Liver (tissue), 9 donors: ENCODE results near the gene HMGCL. TPM values are rescaled to one million over a fixed set of nuclear protein-coding genes. Genes with fewer than 3 reads are reported as not detected.

ENCODE experiments used
- DNase-seq: peaks from one replicate; pipeline ENCODE4 v3.0.0-alpha.2; 2017; ENCODE audit warnings: low spot score
- H3K27ac ChIP-seq, 2 donors: one replicate each; pipeline ENCODE4 v1.7.0; 2013; ENCODE audit warnings: inconsistent platforms in 2 of 2, low read length in 2 of 2, control low read depth in 1 of 2, low read depth in 1 of 2, mild to moderate bottlenecking in 1 of 2
- H3K27me3 ChIP-seq, 4 donors: one replicate each; pipeline versions ENCODE4 v1.6.1 to v1.7.0; 2013; ENCODE audit warnings: low read length in 3 of 4, inconsistent platforms in 1 of 4, mild to moderate bottlenecking in 1 of 4, moderate library complexity in 1 of 4; ENCODE audit not compliant: control insufficient read depth in 4 of 4, insufficient read depth in 4 of 4
- H3K36me3 ChIP-seq, 4 donors: one replicate each; pipeline versions ENCODE4 v1.6.1 to v1.7.0; 2013; ENCODE audit warnings: low read length in 3 of 4, mild to moderate bottlenecking in 3 of 4, low read depth in 1 of 4, moderate library complexity in 1 of 4; ENCODE audit not compliant: control insufficient read depth in 4 of 4, insufficient read depth in 3 of 4
- H3K4me1 ChIP-seq, 4 donors: one replicate each; pipeline versions ENCODE4 v1.6.1 to v1.7.0; 2013; ENCODE audit warnings: low read length in 3 of 4, mild to moderate bottlenecking in 3 of 4, moderate library complexity in 1 of 4; ENCODE audit not compliant: control insufficient read depth in 4 of 4, insufficient read depth in 4 of 4
- H3K4me3 ChIP-seq, 3 donors: one replicate each; pipeline versions ENCODE4 v1.6.1 to v1.7.0; 2013; ENCODE audit warnings: low read length in 3 of 3, control low read depth in 1 of 3, low read depth in 1 of 3, mild to moderate bottlenecking in 1 of 3
- H3K9ac ChIP-seq, 2 donors: one replicate each; pipeline ENCODE4 v1.7.0; 2013; ENCODE audit warnings: low read length in 2 of 2, mild to moderate bottlenecking in 2 of 2, moderate library complexity in 2 of 2, control low read depth in 1 of 2, low read depth in 1 of 2
- H3K9me3 ChIP-seq, 4 donors: one replicate each; pipeline versions ENCODE4 v1.6.1 to v1.7.0; 2013; ENCODE audit warnings: low read length in 3 of 4; ENCODE audit not compliant: control insufficient read depth in 4 of 4
- EGR1 ChIP-seq, 2 donors: IDR thresholded peaks; 2 replicates each; pipeline ENCODE4 v1.6.1; 2016 to 2018; ENCODE audit warnings: antibody characterized with exemption in 2 of 2, low read depth in 2 of 2
- FOXA2 ChIP-seq: IDR thresholded peaks from 2 replicates; pipeline ENCODE4 v1.6.1; 2016; ENCODE audit warnings: antibody characterized with exemption
- GABPA ChIP-seq, 2 donors: IDR thresholded peaks in 1 of 2; conservative IDR thresholded peaks in 1 of 2; 2 replicates each; pipeline ENCODE4 v1.6.1; 2016; ENCODE audit warnings: antibody characterized with exemption in 2 of 2, mild to moderate bottlenecking in 1 of 2, moderate library complexity in 1 of 2
- HNF4A ChIP-seq, 2 donors: conservative IDR thresholded peaks; 2 replicates each; pipeline ENCODE4 v1.6.1; 2016; ENCODE audit warnings: antibody characterized with exemption in 2 of 2, mild to moderate bottlenecking in 2 of 2
- JUND ChIP-seq, 2 donors: IDR thresholded peaks; 2 replicates each; pipeline ENCODE4 v1.6.1; 2016; ENCODE audit warnings: antibody characterized with exemption in 2 of 2
- NR2F2 ChIP-seq: IDR thresholded peaks from 2 replicates; pipeline ENCODE4 v1.6.1; 2016; ENCODE audit warnings: antibody characterized with exemption
- RAD21 ChIP-seq, 2 donors: IDR thresholded peaks; 2 replicates each; pipeline ENCODE4 v1.6.1; 2016; ENCODE audit warnings: antibody characterized with exemption in 2 of 2, mild to moderate bottlenecking in 2 of 2
- REST ChIP-seq: IDR thresholded peaks from 2 replicates; pipeline ENCODE4 v1.6.1; 2016; ENCODE audit warnings: antibody characterized with exemption, mild to moderate bottlenecking
- RXRA ChIP-seq, 2 donors: IDR thresholded peaks; 2 replicates each; pipeline ENCODE4 v1.6.1; 2017 to 2018; ENCODE audit warnings: antibody characterized with exemption in 2 of 2, mild to moderate bottlenecking in 1 of 2
- SP1 ChIP-seq: IDR thresholded peaks from 2 replicates; pipeline ENCODE4 v1.6.1; 2018; ENCODE audit warnings: antibody characterized with exemption, mild to moderate bottlenecking
- TAF1 ChIP-seq: conservative IDR thresholded peaks from 2 replicates; pipeline ENCODE4 v1.6.1; 2016; ENCODE audit warnings: antibody characterized with exemption, mild to moderate bottlenecking
- YY1 ChIP-seq: IDR thresholded peaks from 2 replicates; pipeline ENCODE4 v1.6.1; 2016; ENCODE audit warnings: antibody characterized with exemption, mild to moderate bottlenecking
- WGBS: extraction: QIAGEN DNeasy Blood & Tissue Kit; methylation state at CpG from one replicate; pipeline ENCODE4 v1.1.7; 2013; 5-methylcytosine and 5-hydroxymethylcytosine counted together
- polyA plus RNA-seq, 2 donors: library from polyadenylated mRNA; stranded (reverse) in 1 of 2; unstranded in 1 of 2; fragments of 200-250 nt in 1 of 2; fragments of >200 nt in 1 of 2; fragmentation: Nextera tagmentation in 1 of 2; extraction: Ambion mirVana in 1 of 2; gene quantifications; one replicate each; pipeline versions ENCODE4 v1.2.1 to v1.2.3, GENCODE V29; 2013 to 2015
- total RNA-seq, 2 donors: library from RNA; depleted of rRNA; stranded (reverse); fragments of >200 nt; gene quantifications; one replicate each; pipeline ENCODE4 v1.2.3, GENCODE V29; 2014
- TF ChIP-seq, protein P1 (sequence below): IDR thresholded peaks from 2 replicates; pipeline ENCODE4 v1.6.1; 2016; ENCODE audit warnings: antibody characterized with exemption
- TF ChIP-seq, protein P2 (sequence below): fragments of 150-350 bp; IDR thresholded peaks from 2 replicates; pipeline ENCODE4 v1.5.1; 2017; ENCODE audit warnings: improper control_type of control experiment, low read depth, low read length; ENCODE audit not compliant: missing input control
- TF ChIP-seq, protein P3 (sequence below): IDR thresholded peaks from 2 replicates; pipeline ENCODE4 v1.6.1; 2016; ENCODE audit warnings: antibody characterized with exemption
- donor health status: healthy.
- donor health status: healthy.
- donor health status: healthy.
- donor health status: healthy.
- donor health status: healthy.

HMGCL gene
- total RNA-seq (100 to 1,000 TPM in 1 of 2 donors, 10 to 100 TPM in 1; 68.2 to 111 TPM), polyA plus RNA-seq (100 to 1,000 TPM; 187 to 198 TPM)

- peaks cover 7 to 18% (median 14%) of the 10 kb centered on the region in 4 donors for H3K4me1 ChIP-seq
- no peaks in the 10 kb centered on the region for H3K27me3 ChIP-seq
- peak within 1 kb of the TSS; percentile 98 to 99 for H3K9ac ChIP-seq
- peak; percentile 91 for DNase-seq
- no peaks in the 10 kb centered on the region for H3K9me3 ChIP-seq
- peaks cover 0 to 2% (median 0%) of the 10 kb centered on the region in 4 donors for H3K36me3 ChIP-seq
- H3K4me3 ChIP-seq = peak within 1 kb of the TSS; percentile 90 to 99 (median 98)
- WGBS = under 1% methylated on average over 42 of the region's 42 CpGs
- H3K27ac ChIP-seq = peak within 1 kb of the TSS; percentile 99 to 100
- peak; percentile 95 to 96 for TF ChIP-seq EGR1 (IDR thresholded peaks at IDR 0.05; ENCODE audit: low read depth in 2 of 2)
- TF ChIP-seq REST = peak; percentile 88
- peak; percentile 99 for TF ChIP-seq YY1
- peak; percentile 53 for TF ChIP-seq TAF1
- TF ChIP-seq, protein P1, sequence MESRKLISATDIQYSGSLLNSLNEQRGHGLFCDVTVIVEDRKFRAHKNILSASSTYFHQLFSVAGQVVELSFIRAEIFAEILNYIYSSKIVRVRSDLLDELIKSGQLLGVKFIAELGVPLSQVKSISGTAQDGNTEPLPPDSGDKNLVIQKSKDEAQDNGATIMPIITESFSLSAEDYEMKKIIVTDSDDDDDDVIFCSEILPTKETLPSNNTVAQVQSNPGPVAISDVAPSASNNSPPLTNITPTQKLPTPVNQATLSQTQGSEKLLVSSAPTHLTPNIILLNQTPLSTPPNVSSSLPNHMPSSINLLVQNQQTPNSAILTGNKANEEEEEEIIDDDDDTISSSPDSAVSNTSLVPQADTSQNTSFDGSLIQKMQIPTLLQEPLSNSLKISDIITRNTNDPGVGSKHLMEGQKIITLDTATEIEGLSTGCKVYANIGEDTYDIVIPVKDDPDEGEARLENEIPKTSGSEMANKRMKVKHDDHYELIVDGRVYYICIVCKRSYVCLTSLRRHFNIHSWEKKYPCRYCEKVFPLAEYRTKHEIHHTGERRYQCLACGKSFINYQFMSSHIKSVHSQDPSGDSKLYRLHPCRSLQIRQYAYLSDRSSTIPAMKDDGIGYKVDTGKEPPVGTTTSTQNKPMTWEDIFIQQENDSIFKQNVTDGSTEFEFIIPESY = peak; percentile 51
- no peak for TF ChIP-seq RXRA (IDR thresholded peaks at IDR 0.05)
- TF ChIP-seq JUND (IDR thresholded peaks at IDR 0.05) = peak in 1 of 2 donors; percentile 14
- peak in 1 of 2 donors; percentile 15 for TF ChIP-seq HNF4A (conservative IDR thresholded peaks at IDR 0.05)
- TF ChIP-seq GABPA (IDR thresholded peaks at IDR 0.05 in 1 of 2, conservative IDR thresholded peaks at IDR 0.05 in 1 of 2) = peak in 1 of 2 donors; percentile 45
- TF ChIP-seq SP1 = peak; percentile 11
- no peak for TF ChIP-seq NR2F2
- TF ChIP-seq FOXA2 = no peak
- peak; percentile 16 to 25 for TF ChIP-seq RAD21 (IDR thresholded peaks at IDR 0.05)
Observed at GRCh38 chr1:23825076-23825761, at the start of gene HMGCL. HMGCL (minus strand) TSS chr1:23825429; CDS start chr1:23825415, 14 bp downstream.

- no peaks in the 10 kb centered on the region for H3K9me3 ChIP-seq
- H3K36me3 ChIP-seq = no peaks in the 10 kb centered on the region
- H3K4me3 ChIP-seq = no peak overlapping the region
- H3K27me3 ChIP-seq = no peaks in the 10 kb centered on the region
- WGBS = 90% methylated on average over 3 of the region's 3 CpGs
- no peak for TF ChIP-seq EGR1 (IDR thresholded peaks at IDR 0.05; ENCODE audit: low read depth in 2 of 2)
- TF ChIP-seq GABPA (IDR thresholded peaks at IDR 0.05 in 1 of 2, conservative IDR thresholded peaks at IDR 0.05 in 1 of 2) = no peak
- TF ChIP-seq SP1 = no peak
- TF ChIP-seq, protein P2, sequence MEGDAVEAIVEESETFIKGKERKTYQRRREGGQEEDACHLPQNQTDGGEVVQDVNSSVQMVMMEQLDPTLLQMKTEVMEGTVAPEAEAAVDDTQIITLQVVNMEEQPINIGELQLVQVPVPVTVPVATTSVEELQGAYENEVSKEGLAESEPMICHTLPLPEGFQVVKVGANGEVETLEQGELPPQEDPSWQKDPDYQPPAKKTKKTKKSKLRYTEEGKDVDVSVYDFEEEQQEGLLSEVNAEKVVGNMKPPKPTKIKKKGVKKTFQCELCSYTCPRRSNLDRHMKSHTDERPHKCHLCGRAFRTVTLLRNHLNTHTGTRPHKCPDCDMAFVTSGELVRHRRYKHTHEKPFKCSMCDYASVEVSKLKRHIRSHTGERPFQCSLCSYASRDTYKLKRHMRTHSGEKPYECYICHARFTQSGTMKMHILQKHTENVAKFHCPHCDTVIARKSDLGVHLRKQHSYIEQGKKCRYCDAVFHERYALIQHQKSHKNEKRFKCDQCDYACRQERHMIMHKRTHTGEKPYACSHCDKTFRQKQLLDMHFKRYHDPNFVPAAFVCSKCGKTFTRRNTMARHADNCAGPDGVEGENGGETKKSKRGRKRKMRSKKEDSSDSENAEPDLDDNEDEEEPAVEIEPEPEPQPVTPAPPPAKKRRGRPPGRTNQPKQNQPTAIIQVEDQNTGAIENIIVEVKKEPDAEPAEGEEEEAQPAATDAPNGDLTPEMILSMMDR = no peak
- no peak for TF ChIP-seq REST
- no peak for TF ChIP-seq FOXA2
- no peak for TF ChIP-seq HNF4A (conservative IDR thresholded peaks at IDR 0.05)
- TF ChIP-seq, protein P3, sequence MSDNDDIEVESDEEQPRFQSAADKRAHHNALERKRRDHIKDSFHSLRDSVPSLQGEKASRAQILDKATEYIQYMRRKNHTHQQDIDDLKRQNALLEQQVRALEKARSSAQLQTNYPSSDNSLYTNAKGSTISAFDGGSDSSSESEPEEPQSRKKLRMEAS = no peak
- peaks cover 2 to 12% (median 8%) of the 10 kb centered on the region in 4 donors for H3K4me1 ChIP-seq
- H3K9ac ChIP-seq = no peak overlapping the region
- no peak for DNase-seq
- H3K27ac ChIP-seq = no peak overlapping the region
Observed at GRCh38 chr1:23872421-23872820, 47.2 kb upstream of the HMGCL start.
